H9 (cell line): ENCODE measurements around the gene RAB3A. TPM values are rescaled to one million over a fixed set of nuclear protein-coding genes. Genes with fewer than 3 reads are reported as not detected.
A peak's percentile ranks its signal among the peaks of the same experiment; 100 is the strongest.

ENCODE experiments used
- DNase-seq: peaks from one replicate; pipeline ENCODE4 v3.0.0-alpha.2; 2017
- H2AFZ ChIP-seq: one replicate; pipeline ENCODE4 v1.6.1; 2013; ENCODE audit warnings: mild to moderate bottlenecking, low read length, control low read depth, moderate library complexity
- H2AK5ac ChIP-seq: 2 replicates; pipeline ENCODE4 v1.6.1; 2013; ENCODE audit warnings: low read length, control low read depth, mixed read lengths; ENCODE audit not compliant: insufficient read length
- H2BK120ac ChIP-seq: one replicate; pipeline ENCODE4 v1.6.1; 2013; ENCODE audit warnings: low read depth, mild to moderate bottlenecking, low read length, control low read depth, inconsistent platforms; ENCODE audit not compliant: poor library complexity, severe bottlenecking
- H2BK12ac ChIP-seq: 2 replicates; pipeline ENCODE4 v1.6.1; 2013; ENCODE audit warnings: low read length, control low read depth, mixed read lengths, low read depth; ENCODE audit not compliant: insufficient read length
- H2BK15ac ChIP-seq: 2 replicates; pipeline ENCODE4 v1.6.1; 2013; ENCODE audit warnings: low read depth, low read length, control low read depth
- H2BK20ac ChIP-seq: one replicate; pipeline ENCODE4 v1.6.1; 2013; ENCODE audit warnings: low read depth, mild to moderate bottlenecking, low read length, control low read depth, inconsistent platforms; ENCODE audit not compliant: poor library complexity, severe bottlenecking
- H2BK5ac ChIP-seq: 2 replicates; pipeline ENCODE4 v1.6.1; 2013; ENCODE audit warnings: low read length, control low read depth, mixed read lengths; ENCODE audit not compliant: insufficient read length
- H3K14ac ChIP-seq: 2 replicates; pipeline ENCODE4 v1.6.1; 2013; ENCODE audit warnings: low read length, control low read depth; ENCODE audit not compliant: insufficient read depth
- H3K18ac ChIP-seq: 2 replicates; pipeline ENCODE4 v1.6.1; 2013; ENCODE audit warnings: low read depth, mild to moderate bottlenecking, mixed read lengths, low read length, control low read depth; ENCODE audit not compliant: insufficient read length
- H3K23ac ChIP-seq: 2 replicates; pipeline ENCODE4 v1.6.1; 2013; ENCODE audit warnings: low read length, control low read depth, mixed read lengths, low read depth; ENCODE audit not compliant: insufficient read length
- H3K23me2 ChIP-seq: 2 replicates; pipeline ENCODE4 v1.6.1; 2013; ENCODE audit warnings: low read depth, mild to moderate bottlenecking, mixed read lengths, low read length, control low read depth; ENCODE audit not compliant: insufficient read length, poor library complexity, severe bottlenecking
- H3K27ac ChIP-seq: 2 replicates; pipeline ENCODE4 v1.5.1; 2013; ENCODE audit warnings: low read length, control low read depth, mixed read lengths, low read depth; ENCODE audit not compliant: insufficient read length
- H3K27me3 ChIP-seq: 2 replicates; pipeline ENCODE4 v1.6.1; 2013; ENCODE audit warnings: low read length, control low read depth, inconsistent platforms; ENCODE audit not compliant: insufficient read depth
- H3K4ac ChIP-seq: 2 replicates; pipeline ENCODE4 v1.6.1; 2013; ENCODE audit warnings: low read depth, mild to moderate bottlenecking, control low read depth, inconsistent platforms, low read length, moderate library complexity
- H3K4me1 ChIP-seq: 2 replicates; pipeline ENCODE4 v1.6.1; 2013; ENCODE audit warnings: low read length, control low read depth, inconsistent platforms; ENCODE audit not compliant: insufficient read depth
- H3K4me2 ChIP-seq: 2 replicates; pipeline ENCODE4 v1.6.1; 2013; ENCODE audit warnings: low read length, control low read depth, mixed read lengths; ENCODE audit not compliant: insufficient read length, insufficient read depth
- H3K56ac ChIP-seq: 2 replicates; pipeline ENCODE4 v1.6.1; 2013; ENCODE audit warnings: low read depth, mild to moderate bottlenecking, mixed read lengths, low read length, control low read depth; ENCODE audit not compliant: insufficient read length
- H3K79me1 ChIP-seq: 2 replicates; pipeline ENCODE4 v1.6.1; 2013; ENCODE audit warnings: low read depth, mild to moderate bottlenecking, moderate library complexity, low read length, control low read depth, inconsistent platforms; ENCODE audit not compliant: insufficient read depth, poor library complexity, severe bottlenecking
- H3K79me2 ChIP-seq: 2 replicates; pipeline ENCODE4 v1.6.1; 2013; ENCODE audit warnings: low read length, control low read depth, inconsistent platforms; ENCODE audit not compliant: insufficient read depth
- H3K9ac ChIP-seq: 2 replicates; pipeline ENCODE4 v1.6.1; 2013; ENCODE audit warnings: low read length, control low read depth, mixed read lengths; ENCODE audit not compliant: insufficient read length; ENCODE audit errors: extremely low read depth
- H3K9me3 ChIP-seq: one replicate; pipeline ENCODE4 v1.6.1; 2013; ENCODE audit warnings: low read depth, low read length, inconsistent platforms; ENCODE audit not compliant: control insufficient read depth
- H3T11ph ChIP-seq: one replicate; pipeline ENCODE4 v1.6.1; 2013; ENCODE audit warnings: mild to moderate bottlenecking, low read length, control low read depth, inconsistent platforms
- H4K20me1 ChIP-seq: one replicate; pipeline ENCODE4 v1.6.1; 2013; ENCODE audit not compliant: control insufficient read depth, insufficient read length, insufficient read depth
- H4K5ac ChIP-seq: 2 replicates; pipeline ENCODE4 v1.6.1; 2013; ENCODE audit warnings: low read depth, mild to moderate bottlenecking, mixed read lengths, low read length, control low read depth; ENCODE audit not compliant: insufficient read length
- H4K8ac ChIP-seq: replicated peaks from 2 replicates; pipeline ENCODE4 v1.6.1; 2013; ENCODE audit warnings: low read length, control low read depth, mixed read lengths, low read depth; ENCODE audit not compliant: insufficient read length
- H4K91ac ChIP-seq: 2 replicates; pipeline ENCODE4 v1.6.1; 2013; ENCODE audit warnings: low read depth, mild to moderate bottlenecking, moderate library complexity, mixed read lengths, low read length, control low read depth; ENCODE audit not compliant: insufficient read length
- H3K27ac Mint-ChIP-seq, 3 experiments: 2 replicates in 2 of 3; 3 replicates in 1 of 3; pipeline ENCODE4 v1.8.0; 2020 to 2021; ENCODE audit warnings: mixed read lengths in 3 of 3, mild to moderate bottlenecking in 1 of 3, moderate library complexity in 1 of 3
- H3K27me3 Mint-ChIP-seq: 2 replicates; pipeline ENCODE4 v1.8.0; 2021; ENCODE audit warnings: low read depth, mild to moderate bottlenecking, moderate library complexity, mixed read lengths
- H3K36me3 Mint-ChIP-seq, 3 experiments: 2 replicates in 2 of 3; 3 replicates in 1 of 3; pipeline ENCODE4 v1.8.0; 2020 to 2021; ENCODE audit warnings: low read depth in 3 of 3, mixed read lengths in 3 of 3; ENCODE audit not compliant: insufficient read depth in 1 of 3
- H3K4me1 Mint-ChIP-seq, 2 experiments: 2 replicates each; pipeline ENCODE4 v1.8.0; 2020; ENCODE audit warnings: mixed read lengths in 2 of 2
- H3K4me3 Mint-ChIP-seq, 2 experiments: 2 replicates in 1 of 2; 3 replicates in 1 of 2; pipeline ENCODE4 v1.8.0; 2020 to 2021; ENCODE audit warnings: mild to moderate bottlenecking in 2 of 2, mixed read lengths in 2 of 2, moderate library complexity in 1 of 2
- H3K9me3 Mint-ChIP-seq, 2 experiments: 2 replicates in 1 of 2; 3 replicates in 1 of 2; pipeline ENCODE4 v1.8.0; 2020; ENCODE audit warnings: mild to moderate bottlenecking in 2 of 2, mixed read lengths in 2 of 2, moderate library complexity in 1 of 2
- CTCF ChIP-seq: fragments of 200-600 bp; sonication (generic); conservative IDR thresholded peaks from 3 replicates; pipeline ENCODE4 v1.8.0; 2021; ENCODE audit warnings: antibody characterized with exemption, mild to moderate bottlenecking
- WGBS: extraction: QIAGEN DNeasy Blood & Tissue Kit; methylation state at CpG from one replicate; pipeline ENCODE4 v1.1.7; 2013; ENCODE audit warnings: missing lambda C conversion rate, low lambda C conversion rate, mixed read lengths; ENCODE audit not compliant: insufficient read length; ENCODE audit errors: extremely low coverage; 5-methylcytosine and 5-hydroxymethylcytosine counted together
- total RNA-seq: library from RNA; stranded (reverse); gene quantifications from 2 replicates; pipeline ENCODE4 v1.2.1, GENCODE V29; 2021

RAB3A gene
- total RNA-seq, 1 experiment from 2014 or later, result 6.8 TPM

- Histone ChIP-seq H4K20me1 (no peaks in the 10 kb centered on the region), H4K91ac (no peak within 1 kb of the TSS), H3K56ac (no peak within 1 kb of the TSS), H3K79me2 (peaks cover 2% of the 10 kb centered on the region; the same call in 1 of the 2 replicates), H3K27me3 (no peaks in the 10 kb centered on the region), H3K4ac (no peak within 1 kb of the TSS), H3K4me2 (peak within 1 kb of the TSS; percentile 87), H3K4me1 (no peaks in the 10 kb centered on the region; the same call in 1 of the 2 replicates), H3K18ac (peak within 1 kb of the TSS; percentile 39), H4K5ac (no peak within 1 kb of the TSS), H2AK5ac (no peak within 1 kb of the TSS), H3K9ac (peak within 1 kb of the TSS; percentile 5), H4K8ac (no peak within 1 kb of the TSS), H2BK20ac (no peak within 1 kb of the TSS), H2BK5ac (no peak within 1 kb of the TSS), H3K27ac (no peak within 1 kb of the TSS), H2BK15ac (no peak within 1 kb of the TSS), H2BK12ac (no peak within 1 kb of the TSS), H3K9me3 (no peaks in the 10 kb centered on the region), H2AFZ (no peak within 1 kb of the TSS), H3K14ac (no peak within 1 kb of the TSS; the same call in 1 of the 2 replicates), H3K23me2 (peaks cover 8% of the 10 kb centered on the region), H3K79me1 (peaks cover 6% of the 10 kb centered on the region), H3K23ac (no peak within 1 kb of the TSS), H3T11ph (no peak within 1 kb of the TSS), H2BK120ac (no peak within 1 kb of the TSS)
- H3K27ac Mint-ChIP-seq, result peak within 1 kb of the TSS; percentile 88 to 96 (median 95)
- TF ChIP-seq CTCF, result no peak
- H3K9me3 Mint-ChIP-seq, result no peaks in the 10 kb centered on the region; a peak in 1 of 5 replicates
- peak; percentile 100 for DNase-seq
- H3K27me3 Mint-ChIP-seq, result no peaks in the 10 kb centered on the region; the same call in 1 of the 2 replicates
- WGBS, result no CpG with 5 or more reads among the region's 74 CpGs
- H3K4me1 Mint-ChIP-seq, result peaks cover 17 to 20% of the 10 kb centered on the region in 2 experiments
- peak within 1 kb of the TSS; percentile 84 to 90 for H3K4me3 Mint-ChIP-seq
- H3K36me3 Mint-ChIP-seq, result peaks cover 3 to 18% (median 18%) of the 10 kb centered on the region in 3 experiments
These were observed 11.0 kb downstream of the RAB3A start, which contains the start of gene MPV17L2 for GRCh38 chr19:18192673-18193387. MPV17L2 (plus strand) TSS chr19:18193218; CDS start chr19:18193282, 64 bp downstream.
